HG02885 (cell line): ENCODE measurements around the gene C17orf107.
"Not testable (repeated sequence)": the region's sequence is repeated elsewhere in the genome, so short reads cannot be mapped to it uniquely, and the experiment has no call there.

Experiments used
- ATAC-seq: cut with Tn5 transposase; IDR thresholded peaks from one replicate; pipeline ENCODE4 v1.9.1; 2021; ENCODE audit warnings: mild to moderate bottlenecking; ENCODE audit not compliant: unreplicated experiment, poor library complexity

Gene C17orf107

GRCh38 chr17:4899341-4900230 lies at the start of gene C17orf107:
Gene C17orf107, plus strand, starts transcription at chr17:4899536. Its CDS starts 227 bp downstream, at chr17:4899763.
- ATAC-seq, result peak; percentile 56

DNA sequence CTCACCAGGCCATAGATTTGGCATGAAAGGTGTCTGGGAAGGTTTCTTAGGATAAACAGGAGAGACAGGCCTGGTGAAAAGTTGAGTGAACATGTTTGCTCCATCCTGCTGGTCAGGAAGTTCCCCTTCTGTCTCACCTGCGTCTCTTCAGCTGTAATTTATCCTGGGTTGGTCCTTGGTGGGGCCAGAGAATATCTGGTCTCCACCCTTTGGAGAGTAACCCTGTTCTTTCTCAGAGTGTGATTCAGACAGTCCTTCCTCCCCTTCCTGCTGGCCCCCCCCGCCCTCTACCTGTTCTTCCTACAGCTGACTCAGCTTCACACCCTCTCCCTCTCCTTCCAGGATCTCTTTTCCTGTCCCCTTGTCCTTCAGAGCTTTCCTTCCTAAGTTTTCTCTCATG lies 49.1 kb upstream of the C17orf107 start:
- no peak for ATAC-seq

- no peak for ATAC-seq
These were observed 48.3 kb upstream of the C17orf107 start for GRCh38 chr17:4851084-4851483.

- no peak for ATAC-seq
These were observed 46.6 kb upstream of the C17orf107 start for GRCh38 chr17:4852567-4853207.

- ATAC-seq, result no peak
These were observed 46.1 kb upstream of the C17orf107 start for GRCh38 chr17:4853208-4853671.

DNA sequence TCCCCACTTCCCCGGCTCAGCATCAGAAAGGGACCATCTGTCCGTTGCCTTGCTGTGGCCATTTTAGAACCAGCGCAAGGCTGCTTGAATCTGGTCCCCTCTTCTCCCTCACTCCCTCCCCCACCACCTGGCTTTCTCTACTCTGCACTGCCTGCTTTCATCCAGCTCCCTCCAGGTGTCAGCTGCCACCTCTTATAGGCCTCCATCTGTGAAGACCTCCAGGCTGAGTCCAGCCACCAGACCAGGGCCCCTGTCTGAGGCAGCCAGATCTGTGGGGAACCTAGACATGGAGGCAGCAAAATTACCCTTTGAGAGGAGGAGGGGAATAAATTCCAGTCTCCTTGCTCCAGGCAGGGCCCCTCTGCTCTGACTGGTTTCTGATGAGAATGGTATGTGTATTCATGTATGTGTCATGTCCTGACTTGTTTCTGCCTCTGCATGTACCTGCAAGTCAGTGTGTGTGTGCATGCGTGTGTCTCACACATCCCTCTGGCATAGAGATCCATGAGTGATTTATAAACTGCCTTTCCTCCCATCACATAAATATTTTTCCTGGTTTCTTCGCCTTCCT lies 45.1 kb upstream of the C17orf107 start:
- ATAC-seq, result no peak

DNA sequence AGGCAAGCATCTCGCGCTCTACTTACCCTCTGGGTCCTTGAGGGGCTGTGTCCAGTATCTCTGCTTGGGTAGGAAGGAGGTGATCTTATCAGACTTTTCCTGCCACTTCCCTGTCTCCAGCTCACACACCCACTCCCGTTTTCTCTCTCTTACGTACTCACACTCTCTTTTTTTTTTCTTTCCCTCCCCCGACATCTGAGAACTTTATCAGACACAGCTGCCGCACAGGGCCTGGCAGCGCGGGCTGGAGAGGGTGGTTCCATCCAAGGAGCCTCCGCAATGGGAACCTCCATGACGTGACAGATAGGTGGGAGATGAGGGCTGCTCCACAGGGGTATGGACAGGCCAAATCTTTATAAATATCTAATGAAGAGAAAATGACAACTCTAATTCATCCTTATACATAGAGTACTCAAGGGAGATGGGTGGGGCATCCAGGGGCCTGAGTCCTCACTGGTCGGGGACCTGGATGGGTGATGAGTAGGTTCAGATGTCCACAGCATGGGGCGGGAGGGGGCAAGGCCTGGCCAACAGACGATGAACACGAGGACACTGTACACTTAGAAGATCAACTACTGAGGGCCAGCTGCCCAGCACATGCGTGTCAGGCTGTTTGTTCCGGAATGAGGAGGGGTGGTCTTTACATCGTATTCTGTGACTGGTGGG lies 42.9 kb upstream of the C17orf107 start:
- no peak for ATAC-seq

GRCh38 chr17:4856937-4857314 lies 42.4 kb upstream of the C17orf107 start:
- no peak for ATAC-seq

DNA sequence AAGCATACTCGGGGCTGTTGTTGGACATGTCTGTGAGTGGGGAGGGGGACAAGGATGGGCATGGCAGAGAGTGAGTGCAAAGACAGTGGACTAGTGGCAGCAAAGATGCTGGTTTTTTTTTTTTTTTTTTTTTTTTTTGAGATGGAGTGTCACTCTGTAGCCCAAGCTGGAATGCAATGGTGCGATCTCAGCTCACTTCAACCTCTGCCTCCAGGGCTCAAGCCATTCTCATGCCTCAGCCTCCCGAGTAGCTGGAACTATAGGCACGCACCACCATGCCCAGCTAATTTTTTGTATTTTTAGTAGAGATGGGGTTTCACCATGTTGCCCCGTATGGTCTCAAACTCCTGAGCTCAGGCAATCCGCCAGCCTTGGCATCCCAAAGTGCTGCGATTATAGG lies 42.0 kb upstream of the C17orf107 start:
- not testable (repeated sequence) for ATAC-seq

GRCh38 chr17:4858068-4858881 lies 41.1 kb upstream of the C17orf107 start:
- ATAC-seq, result no peak

DNA sequence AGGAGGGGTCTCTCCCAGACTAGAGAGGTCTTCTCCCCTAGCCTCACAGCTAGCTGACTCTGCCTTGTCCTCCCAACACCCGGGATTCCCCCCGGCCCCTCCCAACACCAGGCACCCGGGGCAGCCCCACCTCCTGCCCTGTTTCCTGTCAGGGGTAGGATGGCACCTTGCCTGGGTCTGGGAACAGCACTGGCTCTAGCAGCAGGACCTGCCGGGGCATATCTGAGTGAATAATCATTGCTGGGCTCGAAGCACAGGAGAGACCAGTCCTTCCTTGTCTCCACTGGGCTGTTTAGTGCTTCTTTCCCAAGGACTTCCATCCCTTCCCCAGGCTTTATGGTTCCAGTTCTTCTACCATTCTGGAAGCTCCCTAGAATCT lies 40.5 kb upstream of the C17orf107 start:
- no peak for ATAC-seq

DNA sequence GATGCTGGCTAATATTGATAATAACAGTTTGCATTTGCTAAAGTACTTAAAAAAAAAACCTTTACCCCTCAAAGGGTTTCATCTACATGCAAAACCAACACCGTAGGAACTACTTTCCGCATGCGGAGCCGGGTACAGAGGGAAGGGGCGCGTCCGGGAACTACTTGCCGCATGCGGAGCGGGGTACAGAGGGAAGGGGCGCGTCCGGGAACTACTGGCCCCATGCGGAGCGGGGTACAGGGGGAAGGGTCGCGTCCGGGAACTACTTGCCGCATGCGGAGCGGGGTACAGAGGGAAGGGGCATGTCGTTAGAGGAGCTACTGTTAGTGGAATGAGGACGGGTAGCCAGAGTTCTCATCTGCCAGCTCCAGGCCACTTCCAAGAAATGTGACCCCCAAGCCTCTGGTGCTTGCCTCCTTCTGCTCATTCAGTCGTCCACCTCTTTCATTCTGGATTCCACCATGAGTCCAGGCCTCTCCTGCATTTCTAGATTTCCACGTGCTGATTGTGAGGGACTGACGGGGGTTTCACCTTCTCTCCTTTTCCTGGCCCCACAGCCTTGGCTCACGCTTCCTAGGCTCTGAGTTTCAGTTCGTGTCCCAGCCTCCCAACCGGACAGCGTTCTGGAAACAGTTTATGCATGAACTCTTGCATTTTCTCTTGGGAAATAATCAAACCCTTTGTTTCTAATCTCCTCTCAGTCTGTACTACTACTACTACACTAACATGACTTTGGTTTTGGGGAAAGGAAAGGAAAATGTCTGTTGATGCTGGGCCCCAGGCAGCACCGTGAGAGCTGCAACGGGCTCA lies 39.3 kb upstream of the C17orf107 start:
- ATAC-seq, result no peak

- ATAC-seq, result no peak
These were observed 38.7 kb upstream of the C17orf107 start for GRCh38 chr17:4860651-4861050.

DNA sequence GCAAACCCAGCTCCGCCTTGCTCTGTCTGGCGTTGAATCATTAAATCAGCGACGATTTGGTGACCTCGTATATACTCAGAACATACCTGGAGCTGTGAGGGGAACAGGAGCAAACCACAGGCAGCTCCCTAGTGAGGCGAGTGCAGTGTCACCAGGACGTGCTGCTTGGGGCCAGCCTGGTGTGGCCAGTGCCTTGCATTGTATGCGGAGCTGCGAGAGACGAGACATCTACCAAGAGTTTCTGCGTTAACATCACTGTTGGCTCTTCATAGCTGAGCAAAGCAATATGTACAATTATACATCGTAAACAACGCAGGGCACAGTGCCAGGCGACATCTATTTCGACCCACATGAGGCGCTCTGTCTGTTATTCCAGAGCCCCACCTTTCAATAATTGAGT lies 38.3 kb upstream of the C17orf107 start:
- ATAC-seq, result no peak

GRCh38 chr17:4862720-4863119 lies 36.6 kb upstream of the C17orf107 start:
- ATAC-seq, result no peak

- ATAC-seq, result no peak
These were observed 36.0 kb upstream of the C17orf107 start for GRCh38 chr17:4863321-4863720.

DNA sequence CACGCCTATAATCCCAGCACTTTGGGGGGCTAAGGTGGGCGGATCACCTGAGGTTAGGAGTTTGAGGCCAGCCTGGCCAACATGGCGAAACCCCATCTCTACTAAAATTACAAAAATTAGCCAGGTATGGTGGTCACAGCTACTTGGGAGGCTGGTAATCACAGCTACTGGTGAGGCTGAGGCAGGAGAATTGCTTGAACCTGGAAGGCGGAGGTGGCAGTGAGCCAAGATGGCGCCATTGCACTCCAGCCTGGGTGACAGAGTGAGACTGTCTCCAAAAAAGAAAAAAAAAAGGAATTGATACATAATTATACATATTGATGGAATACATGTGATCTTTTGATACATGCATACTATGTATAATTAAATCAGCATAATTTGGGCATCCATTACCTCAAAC lies 31.8 kb upstream of the C17orf107 start:
- ATAC-seq, result not testable (repeated sequence)

GRCh38 chr17:4869058-4869998 lies 30.0 kb upstream of the C17orf107 start:
- not testable (repeated sequence) for ATAC-seq
